Activated T-cell treated with anti-CD3 and anti-CD28 coated beads, Interleukin-2, amount 50 U/mL, for 72 hours (primary cell): ENCODE data around the gene COX4I1. TPM values are rescaled to one million over a fixed set of nuclear protein-coding genes. Genes with fewer than 3 reads are reported as not detected.

Experiments
- ATAC-seq, 2 donors: fragments of 150-1000 bp; cut with Tn5 transposase; replicated peaks in 1 of 2; 2 replicates each; pipeline ENCODE4 v1.10.0; 2021; ENCODE audit warnings: moderate library complexity in 2 of 2, mild to moderate bottlenecking in 1 of 2
- DNase-seq, 2 donors: peaks; one replicate each; pipeline ENCODE4 v3.0.0; 2021 to 2022; ENCODE audit warnings: mixed read lengths in 1 of 2
- H3K27ac Mint-ChIP-seq: one replicate; pipeline ENCODE4 v1.8.0; 2022; ENCODE audit warnings: mild to moderate bottlenecking, moderate library complexity, mixed read lengths
- H3K27me3 Mint-ChIP-seq: one replicate; pipeline ENCODE4 v1.8.0; 2022; ENCODE audit warnings: low read depth, mixed read lengths
- H3K36me3 Mint-ChIP-seq, 2 donors: one replicate each; pipeline ENCODE4 v1.8.0; 2022; ENCODE audit warnings: mixed read lengths in 2 of 2, mild to moderate bottlenecking in 1 of 2; ENCODE audit not compliant: insufficient read depth in 2 of 2
- H3K4me1 Mint-ChIP-seq: one replicate; pipeline ENCODE4 v1.8.0; 2022; ENCODE audit warnings: low read depth, mixed read lengths
- H3K4me3 Mint-ChIP-seq, 2 donors: one replicate each; pipeline ENCODE4 v1.8.0; 2022; ENCODE audit warnings: mild to moderate bottlenecking in 2 of 2, mixed read lengths in 2 of 2, moderate library complexity in 2 of 2
- H3K9me3 Mint-ChIP-seq, 2 donors: one replicate each; pipeline ENCODE4 v1.8.0; 2022; ENCODE audit warnings: mixed read lengths in 2 of 2
- total RNA-seq, 2 donors: library from RNA; stranded (reverse); gene quantifications; one replicate each; pipeline ENCODE4 v1.2.3, GENCODE V29; 2022

The COX4I1 gene
- total RNA-seq, 2 donors from 2014 or later, result 627 to 635 TPM

GRCh38 chr16:85856585-85856984 is 57.1 kb downstream of the COX4I1 start:
- ATAC-seq, result no peak
- peaks cover 0 to 3% of the 10 kb centered on the region in 2 donors for H3K36me3 Mint-ChIP-seq
- peaks cover 31% of the 10 kb centered on the region for H3K4me1 Mint-ChIP-seq
- peaks cover 2 to 3% of the 10 kb centered on the region in 2 donors for H3K9me3 Mint-ChIP-seq
- no peak overlapping the region for H3K27ac Mint-ChIP-seq
- no peak for DNase-seq
- H3K4me3 Mint-ChIP-seq, result no peak overlapping the region
- peaks cover 16% of the 10 kb centered on the region for H3K27me3 Mint-ChIP-seq

Other genes starting within 250 kb of the COX4I1 start
- gene GSE1, start 186.4 kb upstream of the COX4I1 start, total RNA-seq, result 10 to 100 TPM; 26.7 to 30.9 TPM
- gene GINS2, start 110.7 kb upstream of the COX4I1 start, total RNA-seq, result 10 to 100 TPM; 32.6 to 55.6 TPM
- 1 to 10 TPM in 1 of 2 donors, not detected in 1; 1.2 TPM for gene C16orf74, start 48.6 kb upstream of the COX4I1 start, total RNA-seq
- gene EMC8, start 151 bp upstream of the COX4I1 start, total RNA-seq, result 10 to 100 TPM; 26.5 to 32.8 TPM
- gene IRF8, start 99.5 kb downstream of the COX4I1 start, total RNA-seq, result 10 to 100 TPM; 46.8 to 52.4 TPM